Muscle layer of duodenum (tissue), 2 donors: ENCODE data around the gene SLC38A4.

ENCODE experiments used
- H3K27ac ChIP-seq: one replicate; pipeline ENCODE4 v1.7.0; 2013; ENCODE audit warnings: mild to moderate bottlenecking, low read length
- H3K27me3 ChIP-seq: one replicate; pipeline ENCODE4 v1.7.0; 2013; ENCODE audit warnings: low read depth, mild to moderate bottlenecking, control low read depth, low read length
- H3K36me3 ChIP-seq, 2 donors: one replicate each; pipeline ENCODE4 v1.7.0; 2013; ENCODE audit warnings: low read length in 2 of 2, control low read depth in 1 of 2, mild to moderate bottlenecking in 1 of 2; ENCODE audit not compliant: insufficient read depth in 2 of 2, control insufficient read depth in 1 of 2
- H3K4me1 ChIP-seq, 2 donors: one replicate each; pipeline ENCODE4 v1.7.0; 2013; ENCODE audit warnings: low read length in 2 of 2, mild to moderate bottlenecking in 2 of 2, control low read depth in 1 of 2, moderate library complexity in 1 of 2; ENCODE audit not compliant: insufficient read depth in 2 of 2, control insufficient read depth in 1 of 2
- H3K4me3 ChIP-seq, 2 donors: one replicate each; pipeline ENCODE4 v1.7.0; 2013; ENCODE audit warnings: low read length in 2 of 2, low read depth in 1 of 2, mild to moderate bottlenecking in 1 of 2
- H3K9me3 ChIP-seq, 2 donors: one replicate each; pipeline ENCODE4 v1.7.0; 2013; ENCODE audit warnings: low read length in 2 of 2, control low read depth in 1 of 2, mild to moderate bottlenecking in 1 of 2; ENCODE audit not compliant: control insufficient read depth in 1 of 2
- donor health status: healthy.

SLC38A4 gene

DNA sequence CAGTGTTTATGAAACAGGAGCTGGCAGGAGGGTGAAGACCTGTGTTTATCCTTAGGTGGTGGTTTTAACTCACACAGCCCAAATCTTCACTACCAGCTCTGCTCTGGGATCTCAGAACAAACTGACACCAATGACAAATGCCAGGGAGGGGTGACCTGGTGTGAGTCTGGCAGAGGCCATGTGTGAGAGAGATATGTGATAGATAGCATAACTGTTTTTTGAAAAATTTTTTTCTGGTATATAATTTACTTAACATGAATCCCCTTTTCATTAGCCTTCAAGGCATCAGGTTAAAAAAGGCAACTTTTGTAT lies 51.5 kb downstream of the SLC38A4 start:
- no peaks in the 10 kb centered on the region for H3K9me3 ChIP-seq
- H3K4me1 ChIP-seq = peaks cover 0 to 6% of the 10 kb centered on the region in 2 donors
- no peaks in the 10 kb centered on the region for H3K36me3 ChIP-seq
- H3K27me3 ChIP-seq = no peaks in the 10 kb centered on the region
- no peak overlapping the region for H3K27ac ChIP-seq
- no peak overlapping the region for H3K4me3 ChIP-seq

GRCh38 chr12:46773586-46774321 lies 52.0 kb downstream of the SLC38A4 start:
- Histone ChIP-seq H3K4me1 (peaks cover 0 to 6% of the 10 kb centered on the region in 2 donors), H3K27me3 (no peaks in the 10 kb centered on the region), H3K27ac (no peak overlapping the region), H3K4me3 (no peak overlapping the region), H3K9me3 (no peaks in the 10 kb centered on the region), H3K36me3 (no peaks in the 10 kb centered on the region)

DNA sequence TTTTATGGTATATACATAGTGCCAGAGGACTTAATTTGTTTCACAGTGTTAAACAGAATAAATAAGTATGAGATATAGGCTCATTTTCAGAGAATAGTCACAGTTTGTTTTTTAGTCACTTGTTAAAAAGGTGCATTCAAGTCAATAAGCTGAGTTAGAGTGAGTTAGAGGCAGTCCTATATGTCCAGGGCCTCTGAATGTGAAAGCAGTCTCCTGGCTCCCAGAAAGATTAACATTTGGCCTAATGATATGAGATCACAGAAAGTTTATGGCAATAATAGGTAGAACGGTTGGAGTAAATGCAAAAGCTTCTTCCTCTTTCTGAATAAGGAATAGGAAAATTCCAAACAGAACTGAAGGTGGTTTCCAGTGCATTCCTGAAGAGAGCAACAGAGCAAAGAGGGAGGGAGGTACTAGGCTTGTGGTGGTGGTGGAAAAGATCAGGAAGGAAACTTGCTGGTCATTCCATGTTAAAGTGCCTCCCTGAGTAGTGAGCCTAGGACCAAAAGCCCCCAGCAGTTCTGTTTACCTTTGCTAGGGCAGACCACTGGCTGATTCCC lies 54.4 kb downstream of the SLC38A4 start:
- Histone ChIP-seq H3K27ac (no peak overlapping the region), H3K4me1 (peaks cover 0 to 6% of the 10 kb centered on the region in 2 donors)

GRCh38 chr12:46770501-46771183 lies 55.2 kb downstream of the SLC38A4 start:
- no peaks in the 10 kb centered on the region for H3K36me3 ChIP-seq
- H3K9me3 ChIP-seq = no peaks in the 10 kb centered on the region
- H3K27me3 ChIP-seq = no peaks in the 10 kb centered on the region
- no peak overlapping the region for H3K4me3 ChIP-seq
- peaks cover 0 to 6% of the 10 kb centered on the region in 2 donors for H3K4me1 ChIP-seq
- H3K27ac ChIP-seq = no peak overlapping the region

More for the DNA sequence above, 54.4 kb downstream of the SLC38A4 start:
- Histone ChIP-seq H3K27me3 (no peaks in the 10 kb centered on the region), H3K36me3 (no peaks in the 10 kb centered on the region), H3K9me3 (no peaks in the 10 kb centered on the region), H3K4me3 (no peak overlapping the region)

GRCh38 chr12:46764005-46764404 lies 61.8 kb downstream of the SLC38A4 start:
- Histone ChIP-seq H3K27ac (no peak overlapping the region), H3K27me3 (no peaks in the 10 kb centered on the region), H3K36me3 (no peaks in the 10 kb centered on the region), H3K9me3 (peaks cover 0 to under 1% of the 10 kb centered on the region in 2 donors), H3K4me3 (no peak overlapping the region), H3K4me1 (no peaks in the 10 kb centered on the region)

DNA sequence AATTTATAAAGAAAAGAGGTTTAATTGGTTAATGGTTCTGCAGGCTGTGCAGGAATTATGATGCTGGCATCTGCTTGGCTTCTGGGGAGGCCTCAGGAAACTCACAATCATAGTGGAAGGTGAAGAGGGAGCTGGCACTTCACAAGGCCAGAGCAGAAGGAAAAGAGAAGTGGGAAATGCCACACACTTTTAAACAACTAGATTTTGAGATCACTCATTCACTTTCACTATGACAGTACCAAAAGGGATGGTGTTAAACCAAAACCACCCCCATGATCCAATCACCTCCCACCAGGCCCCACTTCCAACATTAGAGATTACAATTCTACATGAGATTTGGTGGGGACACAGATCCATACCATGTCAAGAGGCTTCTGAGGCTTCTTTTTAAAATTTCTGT lies 62.6 kb downstream of the SLC38A4 start:
- H3K36me3 ChIP-seq = no peaks in the 10 kb centered on the region
- no peak overlapping the region for H3K4me3 ChIP-seq
- H3K9me3 ChIP-seq = peaks cover 0 to 6% of the 10 kb centered on the region in 2 donors
- no peak overlapping the region for H3K27ac ChIP-seq
- H3K4me1 ChIP-seq = no peaks in the 10 kb centered on the region
- no peaks in the 10 kb centered on the region for H3K27me3 ChIP-seq

DNA sequence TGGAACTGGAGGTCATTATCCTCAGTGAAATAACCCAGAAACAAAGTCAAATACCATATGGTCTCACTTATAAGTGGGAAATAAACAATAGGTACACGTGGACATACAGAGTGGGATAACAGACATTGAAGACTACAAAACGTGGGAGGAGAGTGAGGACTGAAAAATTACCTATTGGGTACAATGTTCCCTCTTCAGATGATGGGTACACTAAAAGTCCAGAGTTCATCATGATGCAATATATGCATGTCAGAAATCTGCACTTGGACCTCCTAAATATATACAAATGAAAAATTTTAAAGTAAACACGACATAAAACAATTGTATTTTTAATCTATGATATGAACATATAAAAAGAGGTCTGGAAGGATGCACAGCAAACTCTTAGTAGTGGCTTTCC lies 71.2 kb downstream of the SLC38A4 start:
- Histone ChIP-seq H3K4me1 (no peaks in the 10 kb centered on the region), H3K36me3 (no peaks in the 10 kb centered on the region), H3K4me3 (no peak overlapping the region), H3K9me3 (peaks cover 0 to 9% of the 10 kb centered on the region in 2 donors), H3K27ac (no peak overlapping the region), H3K27me3 (no peaks in the 10 kb centered on the region)

GRCh38 chr12:46752396-46752795 lies 73.4 kb downstream of the SLC38A4 start:
- Histone ChIP-seq H3K27ac (no peak overlapping the region), H3K9me3 (peaks cover 0 to 9% of the 10 kb centered on the region in 2 donors), H3K27me3 (no peaks in the 10 kb centered on the region), H3K36me3 (no peaks in the 10 kb centered on the region), H3K4me1 (no peaks in the 10 kb centered on the region), H3K4me3 (no peak overlapping the region)

- Histone ChIP-seq H3K9me3 (peaks cover 0 to 5% of the 10 kb centered on the region in 2 donors), H3K27me3 (no peaks in the 10 kb centered on the region), H3K27ac (no peak overlapping the region), H3K4me1 (no peaks in the 10 kb centered on the region), H3K36me3 (no peaks in the 10 kb centered on the region), H3K4me3 (no peak overlapping the region)
These were observed 74.6 kb downstream of the SLC38A4 start for GRCh38 chr12:46751173-46751572.

DNA sequence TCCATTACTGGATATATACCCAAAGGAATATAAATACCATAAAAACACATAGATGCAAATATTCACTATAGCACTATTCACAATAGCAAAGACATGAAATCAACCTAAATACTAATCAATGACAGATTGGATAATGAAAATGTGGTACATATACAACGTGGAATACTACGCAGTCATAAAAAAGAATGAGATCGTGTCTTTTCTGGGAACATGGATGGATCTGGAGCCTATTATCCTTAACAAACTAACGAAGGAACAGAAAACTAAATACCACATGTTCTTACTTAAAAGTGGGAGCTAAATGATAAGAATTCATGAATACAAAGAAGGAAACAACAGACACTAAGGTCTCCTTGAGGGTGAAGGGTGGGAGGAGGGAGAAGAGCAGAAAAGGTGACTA lies 76.5 kb downstream of the SLC38A4 start:
- H3K4me3 ChIP-seq = no peak overlapping the region
- no peaks in the 10 kb centered on the region for H3K27me3 ChIP-seq
- H3K27ac ChIP-seq = no peak overlapping the region
- H3K4me1 ChIP-seq = no peaks in the 10 kb centered on the region
- no peaks in the 10 kb centered on the region for H3K36me3 ChIP-seq
- H3K9me3 ChIP-seq = peaks cover 0 to 5% of the 10 kb centered on the region in 2 donors

- Histone ChIP-seq H3K27me3 (no peaks in the 10 kb centered on the region), H3K27ac (no peak overlapping the region), H3K36me3 (no peaks in the 10 kb centered on the region), H3K4me3 (no peak overlapping the region), H3K9me3 (peaks cover 0 to 4% of the 10 kb centered on the region in 2 donors), H3K4me1 (no peaks in the 10 kb centered on the region)
These were observed 81.5 kb downstream of the SLC38A4 start for GRCh38 chr12:46744283-46744682.
